K562 (cell line): ENCODE measurements around the gene CCDC137. TPM values are rescaled to one million over a fixed set of nuclear protein-coding genes. Genes with fewer than 3 reads are reported as not detected.

Experiments used
- ATAC-seq: fragments of 200-7000 bp; cut with Tn5 transposase; 3 replicates; pipeline ENCODE4 v1.9.1; 2020; ENCODE audit warnings: moderate library complexity
- BruUV-seq: library from RNA; stranded (reverse); fragments of 400-500 nt; replicated peaks from 2 replicates; lab custom pipeline; 2021; lab: Mats Ljungman, UMichigan
- CTCF ChIA-PET: fragments of 300-600 bp; formaldehyde crosslinking; extraction: SDS; loops from one replicate; lab custom pipeline; 2021; ENCODE audit warnings: low intra/inter-chr PET ratio; lab: Yijun Ruan, JAX
- POLR2A ChIA-PET: fragments of 300-600, 350-650 bp; sonication (Branson Sonifier 250); formaldehyde crosslinking; extraction: SDS; loops from one replicate; lab custom pipeline; 2021; ENCODE audit warnings: antibody characterized with exemption, inconsistent platforms; lab: Yijun Ruan, JAX
- DNase-seq, 4 experiments: peaks; one replicate each; pipeline versions ENCODE4 v3.0.0 to v3.0.0-alpha.2; 2011 to 2018; ENCODE audit warnings: low spot score in 3 of 4, mixed read lengths in 3 of 4; ENCODE audit errors: extremely low read depth in 1 of 4
- FAIRE-seq: peaks from 2 replicates; lab custom pipeline; 2011; peaks lifted over from hg19 to GRCh38; lab: Jason Lieb, UNC
- H2AFZ ChIP-seq: 2 replicates; pipeline ENCODE4 v1.6.0; 2011; ENCODE audit warnings: low read depth, low read length, control low read depth, inconsistent platforms
- H3K27ac ChIP-seq: fragments of 200-600 bp; 3 replicates; pipeline ENCODE4 v1.8.0; 2011; ENCODE audit warnings: low read depth, mild to moderate bottlenecking, control low read depth, inconsistent platforms, low read length, moderate library complexity, mixed read lengths; ENCODE audit errors: extremely low read depth
- H3K27me3 ChIP-seq, 2 experiments: fragments of 300-600 bp in 1 of 2; 2 replicates in 1 of 2; 3 replicates in 1 of 2; pipeline versions ENCODE4 v1.6.0 to v1.8.0; 2011; ENCODE audit warnings: inconsistent platforms in 2 of 2, low read length in 2 of 2, mild to moderate bottlenecking in 1 of 2, mixed read lengths in 1 of 2, moderate library complexity in 1 of 2; ENCODE audit not compliant: control insufficient read depth in 2 of 2, insufficient read depth in 2 of 2
- H3K36me3 ChIP-seq: fragments of 300-600 bp; 3 replicates; pipeline ENCODE4 v1.8.0; 2011; ENCODE audit warnings: mild to moderate bottlenecking, low read length, inconsistent platforms; ENCODE audit not compliant: control insufficient read depth, insufficient read depth
- H3K4me1 ChIP-seq, 2 experiments: fragments of 200-600 bp in 1 of 2; replicated peaks in 1 of 2; 2 replicates in 1 of 2; 3 replicates in 1 of 2; pipeline versions ENCODE4 v1.5.1 to v1.8.0; 2011; ENCODE audit warnings: inconsistent platforms in 2 of 2, low read length in 2 of 2, mild to moderate bottlenecking in 1 of 2, mixed read lengths in 1 of 2, moderate library complexity in 1 of 2; ENCODE audit not compliant: control insufficient read depth in 2 of 2, insufficient read depth in 2 of 2
- H3K4me2 ChIP-seq: 2 replicates; pipeline ENCODE4 v1.6.1; 2011; ENCODE audit warnings: low read length, control low read depth, inconsistent platforms, mixed read lengths; ENCODE audit not compliant: insufficient read depth
- H3K4me3 ChIP-seq: fragments of 200-600 bp; sonication (generic), shearing (Covaris generic); 2 replicates; pipeline ENCODE4 v1.5.1; 2016; ENCODE audit warnings: control low read depth, inconsistent platforms
- H3K79me2 ChIP-seq: fragments of 200-600 bp; 3 replicates; pipeline ENCODE4 v1.8.0; 2011; ENCODE audit warnings: low read length, inconsistent platforms; ENCODE audit not compliant: control insufficient read depth, insufficient read depth
- H3K9ac ChIP-seq, 2 experiments: 2 replicates each; pipeline versions ENCODE4 v1.6.0 to v1.6.1; 2011; ENCODE audit warnings: low read depth in 2 of 2, low read length in 2 of 2, control low read depth in 1 of 2, inconsistent platforms in 1 of 2, mild to moderate bottlenecking in 1 of 2, mixed read lengths in 1 of 2; ENCODE audit not compliant: insufficient read depth in 1 of 2
- H3K9me1 ChIP-seq: one replicate; pipeline ENCODE4 v1.6.0; 2011; ENCODE audit warnings: inconsistent platforms, mild to moderate bottlenecking, low read length, moderate library complexity; ENCODE audit not compliant: control insufficient read depth, insufficient read depth
- H3K9me3 ChIP-seq: replicated peaks from 2 replicates; pipeline ENCODE4 v1.5.1; 2011; ENCODE audit warnings: low read depth, low read length, inconsistent platforms; ENCODE audit not compliant: control insufficient read depth, insufficient read depth
- H4K20me1 ChIP-seq: replicated peaks from 2 replicates; pipeline ENCODE4 v1.6.1; 2011; ENCODE audit warnings: low read length, inconsistent platforms, mixed read lengths; ENCODE audit not compliant: control insufficient read depth, insufficient read depth
- E2F3 ChIP-seq: fragments of 250-450 bp; sonication (Bioruptor Pico); IDR thresholded peaks from 2 replicates; pipeline ENCODE4 v1.4.0; 2020; ENCODE audit warnings: mild to moderate bottlenecking
- E2F6 ChIP-seq, 2 experiments: IDR thresholded peaks; 2 replicates each; pipeline ENCODE4 v1.6.1; 2011; ENCODE audit warnings: borderline replicate concordance in 1 of 2, control low read depth in 1 of 2, low read depth in 1 of 2, low read length in 1 of 2, mild to moderate bottlenecking in 1 of 2, mixed read lengths in 1 of 2, moderate library complexity in 1 of 2; ENCODE audit not compliant: insufficient read depth in 1 of 2, insufficient read length in 1 of 2, poor library complexity in 1 of 2, severe bottlenecking in 1 of 2; ENCODE audit errors: extremely low read depth in 1 of 2
- FIP1L1 ChIP-seq: fragments of 200-400 bp; formaldehyde crosslinking; IDR thresholded peaks from 2 replicates; pipeline ENCODE4 v1.6.1; 2018; ENCODE audit warnings: mild to moderate bottlenecking, low read depth, low read length; ENCODE audit not compliant: poor library complexity, severe bottlenecking
- FOXM1 ChIP-seq, 2 experiments: fragments of 450-650 bp in 1 of 2; sonication (generic) in 1 of 2; formaldehyde crosslinking in 1 of 2; IDR thresholded peaks; 2 replicates each; pipeline versions ENCODE4 v1.6.1 to v1.9.0; 2017 to 2022; ENCODE audit warnings: low read depth in 2 of 2, mild to moderate bottlenecking in 2 of 2, missing genetic modification reagents in 1 of 2, moderate library complexity in 1 of 2
- HOXB6 ChIP-seq: fragments of 250-450 bp; sonication (Bioruptor Pico); IDR thresholded peaks from 2 replicates; pipeline ENCODE4 v1.5.1; 2022; ENCODE audit warnings: mild to moderate bottlenecking, borderline replicate concordance
- RCOR1 ChIP-seq, 2 experiments: IDR thresholded peaks; 2 replicates each; pipeline ENCODE4 v1.6.1; 2012; ENCODE audit warnings: low read depth in 2 of 2, low read length in 2 of 2, borderline replicate concordance in 1 of 2, improper control_type of control experiment in 1 of 2
- WGBS: fragments of 100-300 bp; shearing (Covaris generic); methylation state at CpG from one replicate; pipeline ENCODE4 v1.1.6; 2016; ENCODE audit warnings: low coverage, mixed read lengths; ENCODE audit not compliant: insufficient coverage; ENCODE audit errors: missing lambda C conversion rate; 5-methylcytosine and 5-hydroxymethylcytosine counted together
- in situ Hi-C: fragments of 300-500 bp; cut with MboI; formaldehyde crosslinking; loops from 4 replicates; pipeline ENCODE4 v1.15.0; 2018; ENCODE audit warnings: inconsistent platforms, mixed read lengths
- intact Hi-C: fragments of 100-400 bp; cut with micrococcal nuclease; formaldehyde crosslinking; loops from 2 replicates; pipeline ENCODE4 v1.14.2; 2022
- polyA plus RNA-seq, 8 experiments: library from polyadenylated mRNA; depleted of rRNA in 4 of 8; stranded (reverse) in 5 of 8; unstranded in 3 of 8; fragments of >200 nt; fragmentation: Nextera tagmentation in 2 of 8; fragmentation: Illumina TruSeq in 1 of 8; extraction: Ambion mirVana in 2 of 8; extraction: Trizol in 1 of 8; gene quantifications; 2 replicates each; pipeline versions ENCODE4 v1.2.1 to v1.2.3, GENCODE V29; 2011 to 2014; ENCODE audit warnings: inconsistent platforms in 1 of 8, missing spikeins in 1 of 8
- total RNA-seq, 7 experiments: library from RNA; depleted of rRNA in 6 of 7; stranded (reverse); fragments of >200 nt in 6 of 7; fragmentation: Illumina TruSeq in 2 of 7; extraction: Trizol in 2 of 7; gene quantifications; 2 replicates each; pipeline versions ENCODE4 v1.2.1 to v1.2.3, GENCODE V29; 2011 to 2021; ENCODE audit warnings: low replicate concordance in 1 of 7
- TF ChIP-seq, protein P1 (sequence below): sonication (generic); formaldehyde crosslinking; IDR thresholded peaks from 2 replicates; pipeline ENCODE4 v1.8.0; 2022; ENCODE audit warnings: mild to moderate bottlenecking, missing genetic modification reagents
- TF ChIP-seq, protein P2 (sequence below): sonication (generic); formaldehyde crosslinking; IDR thresholded peaks from 2 replicates; pipeline ENCODE4 v1.8.0; 2023; ENCODE audit warnings: missing genetic modification reagents, mild to moderate bottlenecking, borderline replicate concordance

Gene CCDC137
- total and polyA plus RNA-seq, 9 of the 15 experiments (the other 6 are each of a cell fraction or from before 2014, with no cell fraction given): 2.3 to 68.1 (median 38.3) TPM

DNA sequence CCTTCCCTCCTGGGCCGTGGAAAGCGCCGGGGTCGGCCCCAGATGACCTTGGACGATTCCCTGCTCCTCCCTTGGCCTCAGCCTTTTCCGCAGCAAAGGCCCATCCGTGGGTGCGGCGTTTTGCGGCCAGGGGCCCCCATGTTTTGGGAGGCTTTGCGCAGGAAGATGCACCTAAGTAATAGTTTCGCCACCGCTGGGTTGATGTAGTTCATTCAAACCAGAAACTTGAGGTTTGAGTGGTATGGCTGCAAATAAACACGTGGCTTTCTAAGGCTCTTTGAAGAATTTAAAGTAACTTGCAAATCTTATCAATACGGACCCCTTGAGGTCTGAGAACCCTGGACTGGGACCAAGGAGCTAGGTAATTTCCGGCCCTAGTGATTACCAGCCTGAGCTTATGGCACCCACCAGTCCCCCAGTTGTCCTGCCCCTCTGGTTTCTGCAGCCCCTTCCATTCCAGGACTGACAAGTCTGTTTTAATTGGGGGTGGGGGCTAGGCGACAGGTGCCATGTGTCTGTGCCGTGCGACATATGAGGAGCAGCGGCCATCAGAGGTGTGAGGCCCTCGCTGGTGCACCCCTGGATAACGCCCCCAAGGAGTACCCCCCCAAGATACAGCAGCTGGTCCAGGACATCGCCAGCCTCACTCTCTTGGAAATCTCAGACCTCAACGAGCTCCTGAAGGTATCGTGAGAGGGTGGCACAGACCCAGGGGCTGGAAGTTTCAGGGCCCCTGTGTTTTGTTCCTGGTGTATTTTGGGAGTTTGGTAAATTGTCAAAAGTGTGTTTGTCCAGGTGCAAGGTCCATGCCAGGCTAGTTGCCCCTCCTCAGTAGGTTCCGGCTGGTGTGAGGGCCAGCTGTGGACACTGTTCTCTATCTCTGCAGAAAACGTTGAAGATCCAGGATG lies 37.5 kb downstream of the CCDC137 start:
- DNase-seq (peak in 2 of 4 experiments; percentile 31 to 34), FAIRE-seq (peak; percentile 23), ATAC-seq (no peak; the same call in 2 of the 3 replicates)
- CTCF ChIA-PET: no interaction called here
- H2AFZ ChIP-seq: 0 out of 2 replicates have a peak overlapping the region, but pooled peaks have one; percentile 12
- in situ Hi-C loops (no loop called here), intact Hi-C loops (loop anchor here (5.0 kb wide), 1 partner anchor 37 kb away; the partner anchor contains the start of genes CCDC137 and OXLD1)
- peaks cover 14 to 70% of the 10 kb centered on the region in 2 experiments; a peak in 4 of 5 replicates for H3K4me1 ChIP-seq
- TSS peak; percentile 50 for BruUV-seq
- H3K9ac ChIP-seq: peak overlapping the region; percentile 96 to 100
- peak overlapping the region; percentile 99 for H3K4me3 ChIP-seq
- TF ChIP-seq FIP1L1: no peak
- TF ChIP-seq, protein P1, sequence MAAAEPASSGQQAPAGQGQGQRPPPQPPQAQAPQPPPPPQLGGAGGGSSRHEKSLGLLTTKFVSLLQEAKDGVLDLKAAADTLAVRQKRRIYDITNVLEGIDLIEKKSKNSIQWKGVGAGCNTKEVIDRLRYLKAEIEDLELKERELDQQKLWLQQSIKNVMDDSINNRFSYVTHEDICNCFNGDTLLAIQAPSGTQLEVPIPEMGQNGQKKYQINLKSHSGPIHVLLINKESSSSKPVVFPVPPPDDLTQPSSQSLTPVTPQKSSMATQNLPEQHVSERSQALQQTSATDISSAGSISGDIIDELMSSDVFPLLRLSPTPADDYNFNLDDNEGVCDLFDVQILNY (CRISPR knock-in tag): 0 out of 2 replicates have a peak, but pooled peaks have one; percentile 1
- peak; percentile 28; the same call in 1 of the 2 replicates for TF ChIP-seq E2F3 (CRISPR knock-in tag)
- TF ChIP-seq FOXM1 (IDR thresholded peaks at IDR 0.05; ENCODE audit: low read depth): no peak
- TF ChIP-seq FOXM1 (CRISPR knock-in tag; IDR thresholded peaks at IDR 0.05; ENCODE audit: low read depth): 0 out of 2 replicates have a peak, but pooled peaks have one; percentile 65
- TF ChIP-seq RCOR1 (IDR thresholded peaks at IDR 0.05; ENCODE audit: borderline replicate concordance in 1 of 2, low read depth in 2 of 2, low read length in 2 of 2): no peak
- TF ChIP-seq, protein P2, sequence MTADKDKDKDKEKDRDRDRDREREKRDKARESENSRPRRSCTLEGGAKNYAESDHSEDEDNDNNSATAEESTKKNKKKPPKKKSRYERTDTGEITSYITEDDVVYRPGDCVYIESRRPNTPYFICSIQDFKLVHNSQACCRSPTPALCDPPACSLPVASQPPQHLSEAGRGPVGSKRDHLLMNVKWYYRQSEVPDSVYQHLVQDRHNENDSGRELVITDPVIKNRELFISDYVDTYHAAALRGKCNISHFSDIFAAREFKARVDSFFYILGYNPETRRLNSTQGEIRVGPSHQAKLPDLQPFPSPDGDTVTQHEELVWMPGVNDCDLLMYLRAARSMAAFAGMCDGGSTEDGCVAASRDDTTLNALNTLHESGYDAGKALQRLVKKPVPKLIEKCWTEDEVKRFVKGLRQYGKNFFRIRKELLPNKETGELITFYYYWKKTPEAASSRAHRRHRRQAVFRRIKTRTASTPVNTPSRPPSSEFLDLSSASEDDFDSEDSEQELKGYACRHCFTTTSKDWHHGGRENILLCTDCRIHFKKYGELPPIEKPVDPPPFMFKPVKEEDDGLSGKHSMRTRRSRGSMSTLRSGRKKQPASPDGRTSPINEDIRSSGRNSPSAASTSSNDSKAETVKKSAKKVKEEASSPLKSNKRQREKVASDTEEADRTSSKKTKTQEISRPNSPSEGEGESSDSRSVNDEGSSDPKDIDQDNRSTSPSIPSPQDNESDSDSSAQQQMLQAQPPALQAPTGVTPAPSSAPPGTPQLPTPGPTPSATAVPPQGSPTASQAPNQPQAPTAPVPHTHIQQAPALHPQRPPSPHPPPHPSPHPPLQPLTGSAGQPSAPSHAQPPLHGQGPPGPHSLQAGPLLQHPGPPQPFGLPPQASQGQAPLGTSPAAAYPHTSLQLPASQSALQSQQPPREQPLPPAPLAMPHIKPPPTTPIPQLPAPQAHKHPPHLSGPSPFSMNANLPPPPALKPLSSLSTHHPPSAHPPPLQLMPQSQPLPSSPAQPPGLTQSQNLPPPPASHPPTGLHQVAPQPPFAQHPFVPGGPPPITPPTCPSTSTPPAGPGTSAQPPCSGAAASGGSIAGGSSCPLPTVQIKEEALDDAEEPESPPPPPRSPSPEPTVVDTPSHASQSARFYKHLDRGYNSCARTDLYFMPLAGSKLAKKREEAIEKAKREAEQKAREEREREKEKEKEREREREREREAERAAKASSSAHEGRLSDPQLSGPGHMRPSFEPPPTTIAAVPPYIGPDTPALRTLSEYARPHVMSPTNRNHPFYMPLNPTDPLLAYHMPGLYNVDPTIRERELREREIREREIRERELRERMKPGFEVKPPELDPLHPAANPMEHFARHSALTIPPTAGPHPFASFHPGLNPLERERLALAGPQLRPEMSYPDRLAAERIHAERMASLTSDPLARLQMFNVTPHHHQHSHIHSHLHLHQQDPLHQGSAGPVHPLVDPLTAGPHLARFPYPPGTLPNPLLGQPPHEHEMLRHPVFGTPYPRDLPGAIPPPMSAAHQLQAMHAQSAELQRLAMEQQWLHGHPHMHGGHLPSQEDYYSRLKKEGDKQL (CRISPR knock-in tag): 0 out of 2 replicates have a peak, but pooled peaks have one; percentile 11
- TF ChIP-seq HOXB6 (CRISPR knock-in tag): 0 out of 2 replicates have a peak, but pooled peaks have one; percentile 59
- peak in 1 of 2 experiments; percentile 46 for TF ChIP-seq E2F6 (IDR thresholded peaks at IDR 0.05; ENCODE audit: borderline replicate concordance in 1 of 2, extremely low read depth in 1 of 2, insufficient read depth in 1 of 2, insufficient read length in 1 of 2, low read depth in 1 of 2, low read length in 1 of 2, poor library complexity in 1 of 2, severe bottlenecking in 1 of 2)
- POLR2A ChIA-PET: interaction anchor here (0.7 to 4.7 kb wide), 11 partner anchors 9 to 481 kb away, joined by 3 to 54 read pairs (median 4); partner anchors contain the start of genes ALYREF, ANAPC11, ARL16 and CEP131
- peaks cover 13% of the 10 kb centered on the region for H4K20me1 ChIP-seq
- H3K9me3 ChIP-seq: no peaks in the 10 kb centered on the region
- peaks cover 81% of the 10 kb centered on the region for H3K36me3 ChIP-seq
- H3K79me2 ChIP-seq: peaks cover 62% of the 10 kb centered on the region
- H3K27me3 ChIP-seq: no peaks in the 10 kb centered on the region
- peaks cover 2% of the 10 kb centered on the region for H3K9me1 ChIP-seq
- WGBS: 9% methylated on average over 26 of the region's 27 CpGs
- peak overlapping the region; percentile 95 for H3K4me2 ChIP-seq
- H3K27ac ChIP-seq: peak overlapping the region; percentile 90
